Measurements from ENCODE around the gene ZBTB46.

ZBTB46 gene

DNA sequence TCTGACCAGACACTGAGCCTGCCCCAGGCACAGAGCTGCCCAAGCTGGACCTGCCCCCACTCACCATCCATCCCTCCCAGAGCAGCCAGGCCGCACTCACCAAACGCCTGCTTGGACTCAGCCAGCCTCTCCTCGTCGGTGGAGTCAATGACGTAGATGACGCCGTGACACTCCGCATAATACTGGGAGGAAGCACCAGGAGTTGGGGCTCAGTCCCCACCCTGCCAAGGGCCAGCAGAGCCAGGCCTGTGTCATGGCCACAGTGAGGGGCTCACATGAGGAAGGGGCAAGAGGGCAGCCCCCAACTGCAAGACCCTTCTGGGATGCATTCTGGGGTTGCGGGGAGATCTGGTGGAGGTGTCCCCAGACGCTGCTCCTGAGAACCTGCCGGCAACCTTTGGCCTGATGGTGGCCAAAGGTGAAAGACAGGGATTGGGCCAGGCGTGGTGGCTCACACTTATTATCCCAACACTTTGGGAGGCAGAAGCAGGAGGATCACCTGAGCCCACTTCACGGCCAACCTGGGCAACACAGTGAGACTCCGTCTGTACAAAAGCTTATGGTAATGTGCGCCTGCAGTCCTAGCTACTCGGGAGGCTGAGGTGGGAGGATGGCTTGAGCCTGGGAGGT is 128.9 kb downstream of the ZBTB46 start:
- no peak for DNase-seq

DNA sequence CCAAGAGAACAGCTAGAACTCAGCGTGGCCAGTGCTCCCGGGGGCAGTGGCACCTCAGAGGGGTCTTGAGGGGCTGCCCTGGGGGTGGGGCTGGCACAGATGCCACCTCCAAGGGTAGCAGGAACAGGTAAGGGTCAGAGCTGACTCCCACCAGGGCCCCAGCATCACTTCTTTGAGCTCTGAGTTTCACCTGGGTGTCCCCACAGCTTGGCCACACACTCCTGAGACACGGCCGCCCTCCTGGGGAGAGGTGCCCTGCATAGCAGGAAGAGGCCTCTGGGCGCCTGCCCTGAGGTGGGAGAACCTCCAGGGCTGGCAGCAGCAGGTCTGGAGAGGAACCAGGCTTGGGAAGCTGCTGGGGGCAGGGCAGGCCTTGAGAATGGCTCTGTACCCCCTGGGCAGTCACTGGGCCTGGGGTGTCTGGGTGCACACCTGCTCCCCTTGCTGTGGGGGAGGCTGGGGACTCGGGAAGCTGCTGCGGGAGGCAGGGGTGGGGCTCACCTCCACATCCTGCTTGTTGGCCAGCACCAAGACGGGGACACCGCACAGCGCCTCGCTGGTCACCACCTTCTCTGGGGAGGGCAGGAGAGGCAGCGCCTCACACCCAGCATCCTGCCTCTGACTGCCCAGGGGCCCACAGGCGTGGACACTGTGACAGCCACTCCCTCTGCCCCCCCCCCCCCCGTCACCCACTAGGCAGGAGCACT is 129.6 kb downstream of the ZBTB46 start:
- DNase-seq = no peak

DNA sequence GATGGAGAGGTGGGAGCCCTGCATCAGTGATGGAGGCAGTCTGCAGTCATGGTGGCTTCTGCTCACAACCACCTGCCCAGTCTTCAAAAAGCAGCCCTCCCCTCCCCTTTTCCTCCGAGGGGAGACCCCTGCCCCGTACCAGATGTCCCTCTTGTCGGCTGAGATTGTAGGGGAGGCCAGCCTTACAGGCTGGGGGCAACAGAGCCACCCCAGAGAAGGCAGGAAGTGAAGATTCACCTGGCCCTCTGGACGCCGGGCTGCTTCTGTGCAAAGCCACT is 130.1 kb downstream of the ZBTB46 start:
- DNase-seq = no peak

DNA sequence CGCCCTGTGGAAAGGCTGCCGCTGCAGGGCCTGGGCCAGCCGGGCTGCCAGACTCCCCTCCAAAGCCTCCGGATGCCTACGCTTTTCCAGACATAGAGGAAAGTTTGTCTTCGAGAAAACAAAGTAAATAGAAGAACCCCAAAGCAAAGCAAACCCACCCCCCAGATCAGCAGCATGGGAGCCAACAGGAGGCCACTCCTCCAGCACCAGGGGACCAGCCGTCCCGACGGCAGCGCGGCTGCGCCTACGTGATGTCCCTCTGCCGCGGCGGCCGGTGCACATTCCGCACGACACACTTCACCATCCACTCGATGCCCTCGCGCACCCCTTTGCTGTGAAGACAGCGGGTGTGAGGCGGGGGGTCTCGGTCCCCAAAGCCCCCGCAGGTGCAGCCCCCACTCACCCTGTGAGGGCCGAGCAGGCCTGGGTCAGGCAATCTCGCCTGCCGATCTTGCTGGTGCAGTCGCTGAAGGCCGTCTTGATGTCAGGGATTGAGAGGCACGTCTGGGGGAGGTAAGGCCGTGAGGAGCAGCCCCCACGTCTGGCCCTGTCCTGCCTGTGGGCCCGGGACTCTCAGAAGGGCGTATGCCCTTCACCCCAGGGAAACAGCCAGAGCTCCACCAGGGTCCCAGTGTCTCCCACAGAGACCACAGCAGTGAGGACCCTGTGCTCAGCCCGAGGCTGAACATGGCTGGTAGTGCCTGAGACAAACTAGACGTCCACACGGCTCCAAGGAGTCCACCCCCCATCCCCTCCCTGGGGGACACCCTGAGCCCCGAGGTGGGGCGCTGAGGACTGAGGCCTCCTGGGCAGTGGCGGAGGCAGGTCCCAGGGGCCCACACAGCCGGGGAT is 130.6 kb downstream of the ZBTB46 start:
- DNase-seq = no peak

DNA sequence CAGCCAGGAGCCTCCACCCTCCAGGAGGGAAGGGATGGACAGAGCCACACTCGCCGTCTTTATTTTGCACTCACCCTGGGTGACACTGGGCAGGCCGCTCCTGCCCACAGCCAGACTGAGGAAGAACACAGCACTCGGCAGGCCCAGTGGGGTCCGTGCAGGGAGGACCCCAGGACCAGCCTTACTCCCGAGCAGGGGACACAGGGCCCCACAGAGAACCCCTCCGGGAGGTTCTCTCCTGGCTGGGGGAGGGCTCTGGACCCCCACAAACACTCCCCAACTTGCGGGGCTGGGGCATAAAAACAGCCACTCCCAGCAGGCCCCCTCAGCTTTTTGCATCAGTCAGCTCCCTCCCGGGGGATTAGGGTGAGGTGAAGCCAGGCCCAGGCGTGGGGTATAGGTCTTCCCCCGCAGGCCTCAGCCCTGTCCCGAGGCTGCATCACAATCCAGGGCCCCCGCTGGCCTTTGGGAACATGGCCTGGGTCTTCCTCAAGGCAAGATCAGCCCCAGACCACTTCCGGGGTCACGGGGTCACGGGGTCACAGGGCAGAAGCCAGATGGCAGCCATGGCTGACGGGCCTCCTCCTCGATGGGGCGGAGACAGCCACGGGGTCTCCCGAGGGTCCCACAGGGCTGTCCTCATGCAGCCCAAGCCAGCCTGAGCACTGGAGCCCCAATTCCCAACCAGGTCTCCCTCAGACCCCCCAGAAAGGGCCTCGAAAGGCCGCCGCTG is 131.4 kb downstream of the ZBTB46 start:
- no peak for DNase-seq

DNA sequence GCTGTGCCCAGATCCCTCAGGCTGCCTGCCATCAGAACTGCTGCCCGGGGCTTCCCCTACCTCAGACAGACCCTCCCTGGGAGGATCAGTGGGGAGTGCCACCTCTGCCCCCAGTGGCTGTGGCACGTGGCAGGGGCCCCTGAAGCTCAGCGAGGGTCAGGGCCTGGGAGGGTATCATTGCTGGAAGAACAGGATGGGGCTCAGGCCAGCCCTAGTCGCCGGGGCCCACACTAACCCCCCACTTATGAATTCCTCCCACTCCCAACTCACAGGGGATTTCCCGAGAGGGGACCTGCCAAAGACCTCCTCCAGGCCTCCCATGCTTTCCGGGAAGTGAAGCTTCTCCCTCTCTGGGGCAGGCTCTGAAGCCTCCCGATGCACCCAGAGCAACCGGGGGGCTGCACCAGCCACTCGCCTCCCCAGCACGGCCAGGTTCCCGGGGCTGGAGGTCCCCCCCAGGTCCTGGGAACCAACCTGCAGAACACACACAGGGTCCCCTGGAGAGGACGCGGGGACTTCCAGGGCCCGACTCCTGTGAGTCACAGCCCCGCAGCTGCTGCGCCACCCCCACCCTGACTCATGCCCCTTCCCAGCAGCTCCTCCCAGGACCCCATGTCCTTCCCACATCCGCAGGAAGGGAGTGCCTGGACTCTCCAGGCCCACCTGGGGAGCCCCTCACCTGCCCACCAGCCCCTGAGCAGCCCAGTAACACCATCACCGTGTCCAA is 132.2 kb downstream of the ZBTB46 start:
- no peak for DNase-seq

DNA sequence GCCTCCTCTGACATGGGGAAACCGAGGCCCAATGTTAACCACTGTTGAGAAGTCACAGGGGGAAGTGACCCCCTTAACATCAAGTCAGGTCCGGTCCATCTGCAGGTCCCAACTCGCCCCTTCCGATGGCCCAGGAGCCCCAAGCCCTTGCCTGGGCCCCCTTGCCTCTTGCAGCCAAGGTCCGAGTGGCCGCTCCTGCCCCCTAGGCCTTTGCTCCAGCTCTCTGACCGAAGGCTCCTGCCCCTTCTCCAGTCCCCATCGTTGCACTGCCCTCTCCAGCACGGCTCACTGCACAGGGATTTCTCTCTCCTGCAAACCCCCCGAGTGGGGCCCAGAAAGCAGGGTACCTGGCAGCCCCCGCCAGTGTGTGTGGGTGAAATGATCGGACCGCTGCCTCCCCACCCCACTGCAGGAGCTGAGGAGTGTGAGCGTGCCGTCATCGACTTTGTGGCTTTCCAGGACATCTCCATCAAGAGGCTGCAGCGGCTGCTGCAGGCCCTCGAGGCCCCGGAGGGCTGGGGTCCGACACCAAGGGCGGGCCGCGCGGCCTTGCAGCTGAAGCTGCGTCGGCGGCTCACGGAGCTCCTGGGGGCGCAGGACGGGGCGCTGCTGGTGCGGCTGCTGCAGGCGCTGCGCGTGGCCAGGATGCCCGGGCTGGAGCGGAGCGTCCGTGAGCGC is 133.1 kb downstream of the ZBTB46 start:
- no peak for DNase-seq

DNA sequence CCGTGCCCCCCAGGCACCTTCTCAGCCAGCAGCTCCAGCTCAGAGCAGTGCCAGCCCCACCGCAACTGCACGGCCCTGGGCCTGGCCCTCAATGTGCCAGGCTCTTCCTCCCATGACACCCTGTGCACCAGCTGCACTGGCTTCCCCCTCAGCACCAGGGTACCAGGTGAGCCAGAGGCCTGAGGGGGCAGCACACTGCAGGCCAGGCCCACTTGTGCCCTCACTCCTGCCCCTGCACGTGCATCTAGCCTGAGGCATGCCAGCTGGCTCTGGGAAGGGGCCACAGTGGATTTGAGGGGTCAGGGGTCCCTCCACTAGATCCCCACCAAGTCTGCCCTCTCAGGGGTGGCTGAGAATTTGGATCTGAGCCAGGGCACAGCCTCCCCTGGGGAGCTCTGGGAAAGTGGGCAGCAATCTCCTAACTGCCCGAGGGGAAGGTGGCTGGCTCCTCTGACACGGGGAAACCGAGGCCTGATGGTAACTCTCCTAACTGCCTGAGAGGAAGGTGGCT is 133.7 kb downstream of the ZBTB46 start:
- no peak for DNase-seq

DNA sequence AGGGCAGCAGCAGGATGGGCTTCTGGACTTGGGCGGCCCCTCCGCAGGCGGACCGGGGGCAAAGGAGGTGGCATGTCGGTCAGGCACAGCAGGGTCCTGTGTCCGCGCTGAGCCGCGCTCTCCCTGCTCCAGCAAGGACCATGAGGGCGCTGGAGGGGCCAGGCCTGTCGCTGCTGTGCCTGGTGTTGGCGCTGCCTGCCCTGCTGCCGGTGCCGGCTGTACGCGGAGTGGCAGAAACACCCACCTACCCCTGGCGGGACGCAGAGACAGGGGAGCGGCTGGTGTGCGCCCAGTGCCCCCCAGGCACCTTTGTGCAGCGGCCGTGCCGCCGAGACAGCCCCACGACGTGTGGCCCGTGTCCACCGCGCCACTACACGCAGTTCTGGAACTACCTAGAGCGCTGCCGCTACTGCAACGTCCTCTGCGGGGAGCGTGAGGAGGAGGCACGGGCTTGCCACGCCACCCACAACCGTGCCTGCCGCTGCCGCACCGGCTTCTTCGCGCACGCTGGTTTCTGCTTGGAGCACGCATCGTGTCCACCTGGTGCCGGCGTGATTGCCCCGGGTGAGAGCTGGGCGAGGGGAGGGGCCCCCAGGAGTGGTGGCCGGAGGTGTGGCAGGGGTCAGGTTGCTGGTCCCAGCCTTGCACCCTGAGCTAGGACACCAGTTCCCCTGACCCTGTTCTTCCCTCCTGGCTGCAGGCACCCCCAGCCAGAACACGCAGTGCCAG is 134.3 kb downstream of the ZBTB46 start, which contains the start of gene TNFRSF6B:
Gene TNFRSF6B (plus strand): TSS at position 25 of the 729 bp plus-strand sequence. CDS start 116 bp downstream, at position 141.
- DNase-seq = no peak

DNA sequence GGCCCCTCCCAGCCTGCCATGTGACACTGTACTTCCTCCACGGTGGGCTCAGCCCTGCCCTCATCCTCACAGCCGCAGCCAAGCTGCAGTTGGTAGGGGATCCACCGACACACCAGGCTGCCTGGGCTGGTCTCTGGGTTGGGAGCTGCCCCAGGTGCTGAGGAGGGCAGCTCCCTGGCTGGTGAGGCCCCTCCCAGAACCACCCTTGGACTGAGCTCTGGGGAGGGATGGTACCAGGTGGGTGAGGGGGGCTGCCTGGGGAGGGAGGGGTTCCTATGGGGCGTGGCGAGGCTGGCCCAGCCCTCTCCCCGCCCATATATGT is 134.8 kb downstream of the ZBTB46 start:
- no peak for DNase-seq

DNA sequence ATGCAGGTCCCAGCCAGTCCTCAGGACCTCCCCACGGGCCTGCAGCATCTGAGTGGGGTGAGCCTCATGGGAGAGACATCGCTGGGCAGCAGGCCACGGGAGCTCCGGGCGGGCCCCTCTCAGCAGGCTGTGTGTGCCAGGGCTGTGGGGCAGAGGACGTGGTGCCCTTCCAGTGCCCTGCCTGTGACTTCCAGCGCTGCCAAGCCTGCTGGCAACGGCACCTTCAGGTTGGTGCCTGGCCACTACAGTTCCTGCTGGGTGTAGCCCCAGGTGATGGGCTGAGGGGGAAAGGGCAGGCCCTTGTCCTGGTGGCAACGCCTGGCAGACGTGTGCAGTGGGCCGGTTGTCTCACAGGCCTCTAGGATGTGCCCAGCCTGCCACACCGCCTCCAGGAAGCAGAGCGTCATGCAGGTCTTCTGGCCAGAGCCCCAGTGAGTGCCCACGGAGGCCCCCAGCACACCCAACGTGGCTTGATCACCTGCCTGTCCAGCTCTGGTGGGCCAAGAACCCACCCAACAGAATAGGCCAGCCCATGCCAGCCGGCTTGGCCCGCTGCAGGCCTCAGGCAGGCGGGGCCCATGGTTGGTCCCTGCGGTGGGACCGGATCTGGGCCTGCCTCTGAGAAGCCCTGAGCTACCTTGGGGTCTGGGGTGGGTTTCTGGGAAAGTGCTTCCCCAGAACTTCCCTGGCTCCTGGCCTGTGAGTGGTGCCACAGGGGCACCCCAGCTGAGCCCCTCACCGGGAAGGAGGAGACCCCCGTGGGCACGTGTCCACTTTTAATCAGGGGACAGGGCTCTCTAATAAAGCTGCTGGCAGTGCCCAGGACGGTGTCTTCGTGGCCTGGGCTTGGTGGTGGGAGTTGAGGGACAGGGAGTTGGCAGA is 135.4 kb downstream of the ZBTB46 start:
- no peak for DNase-seq

DNA sequence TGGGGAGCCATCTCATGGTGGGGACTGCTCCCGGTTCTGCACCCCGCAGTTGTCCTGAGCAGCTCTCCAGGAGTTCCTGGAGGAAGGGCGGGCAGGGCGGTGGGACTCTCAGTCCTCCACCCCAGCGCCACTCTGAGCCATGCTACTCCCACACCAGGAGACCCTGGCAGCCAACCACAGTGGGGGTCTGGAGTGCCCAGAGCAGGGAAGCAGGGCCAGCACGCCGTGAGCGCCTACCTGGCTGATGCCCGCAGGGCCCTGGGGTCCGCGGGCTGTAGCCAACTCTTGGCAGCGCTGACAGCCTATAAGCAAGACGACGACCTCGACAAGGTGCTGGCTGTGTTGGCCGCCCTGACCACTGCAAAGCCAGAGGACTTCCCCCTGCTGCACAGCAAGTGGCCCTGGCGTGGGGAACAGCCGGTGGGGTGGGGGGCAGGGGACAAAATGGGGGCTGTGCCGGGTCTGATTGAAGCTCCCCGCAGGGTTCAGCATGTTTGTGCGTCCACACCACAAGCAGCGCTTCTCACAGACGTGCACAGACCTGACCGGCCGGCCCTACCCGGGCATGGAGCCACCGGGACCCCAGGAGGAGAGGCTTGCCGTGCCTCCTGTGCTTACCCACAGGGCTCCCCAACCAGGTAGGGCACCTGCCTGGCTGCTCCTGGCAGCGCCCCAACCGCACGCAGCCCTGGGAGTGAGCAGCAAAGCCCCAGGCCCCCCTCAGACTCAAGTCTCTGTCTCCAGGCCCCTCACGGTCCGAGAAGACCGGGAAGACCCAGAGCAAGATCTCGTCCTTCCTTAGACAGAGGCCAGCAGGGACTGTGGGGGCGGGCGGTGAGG is 136.3 kb downstream of the ZBTB46 start:
- no peak for DNase-seq

DNA sequence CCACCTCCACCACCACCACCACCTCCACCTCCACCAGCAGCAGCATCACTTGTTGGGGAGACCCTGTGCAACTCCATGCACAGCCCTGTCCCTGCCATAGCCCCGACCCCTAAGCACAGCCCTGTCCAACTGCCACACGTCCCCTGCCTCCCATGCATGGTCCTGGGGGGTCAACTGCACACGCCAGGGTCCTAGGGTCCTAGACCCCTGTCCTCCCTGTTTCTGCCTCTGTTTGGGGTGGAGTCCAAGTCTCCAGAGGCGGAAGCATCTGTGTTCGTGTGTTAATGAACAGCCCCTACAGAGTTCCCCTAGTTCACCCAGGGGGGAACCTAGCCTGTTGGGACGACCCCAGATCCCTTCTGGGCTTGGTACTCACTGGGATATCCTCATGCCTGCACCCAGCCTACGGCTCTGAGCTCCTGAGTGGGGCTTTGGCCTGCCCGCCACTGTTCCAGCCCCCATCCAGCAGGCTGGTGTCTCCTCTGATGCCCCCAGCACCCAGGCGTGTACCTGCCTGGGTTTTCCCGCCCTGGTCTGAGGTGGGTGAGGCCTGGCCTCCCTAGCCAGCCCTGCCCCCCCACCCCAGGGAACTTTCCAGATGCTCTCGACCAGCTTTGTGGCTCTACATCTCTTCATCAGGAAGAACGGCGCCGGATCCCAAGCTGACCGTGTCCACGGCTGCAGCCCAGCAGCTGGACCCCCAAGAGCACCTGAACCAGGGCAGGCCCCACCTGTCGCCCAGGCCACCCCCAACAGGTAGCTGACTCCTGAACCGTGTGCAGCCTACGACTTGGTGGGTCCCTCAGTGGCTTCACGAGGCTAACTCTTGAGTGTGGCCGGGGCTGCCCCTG is 137.1 kb downstream of the ZBTB46 start:
- no peak for DNase-seq

Measured in cortex of kidney (tissue), 1 donor.